ENCODE data around the gene PTPRCAP. TPM values are rescaled to one million over a fixed set of nuclear protein-coding genes. Genes with fewer than 3 reads are reported as not detected.
A peak's percentile ranks its signal among the peaks of the same experiment; 100 is the strongest.

PTPRCAP gene
- polyA plus RNA-seq, 3 donors: 2.1 to 14.3 (median 2.8) TPM

- Histone ChIP-seq H3K9ac (ENCODE audit: insufficient read depth, low read length, poor library complexity, severe bottlenecking) (no peak overlapping the region), H2AFZ (ENCODE audit: insufficient read depth, low read depth, low read length, poor library complexity, severe bottlenecking) (peak overlapping the region; percentile 35), H3K36me3 (replicated peaks in 1 of 2; ENCODE audit: control insufficient read depth in 1 of 2, insufficient read depth in 2 of 2, low read length in 2 of 2) (no peaks in the 10 kb centered on the region), H4K20me1 (ENCODE audit: insufficient read depth, low read length) (no peaks in the 10 kb centered on the region), H3K4me1 (ENCODE audit: control insufficient read depth in 1 of 2, insufficient read depth in 2 of 2, low read length in 2 of 2) (peaks cover 35 to 56% of the 10 kb centered on the region in 2 donors), H3K27ac (ENCODE audit: low read depth in 1 of 2, low read length in 2 of 2) (no peak overlapping the region), H3K79me2 (ENCODE audit: insufficient read depth, low read length) (no peaks in the 10 kb centered on the region), H3K4me3 (replicated peaks in 1 of 3; ENCODE audit: low read depth in 2 of 3, low read length in 3 of 3) (peak overlapping the region in 1 of 3 experiments; percentile 32), H3K27me3 (ENCODE audit: control insufficient read depth in 2 of 2, insufficient read depth in 2 of 2, low read length in 2 of 2) (peaks cover 6 to 55% of the 10 kb centered on the region in 2 donors), H3K9me3 (replicated peaks in 1 of 2; ENCODE audit: control insufficient read depth in 1 of 2, insufficient read depth in 1 of 2, low read length in 2 of 2) (no peaks in the 10 kb centered on the region), H3K4me2 (replicated peaks; ENCODE audit: extremely low read depth, low read length, poor library complexity, severe bottlenecking) (peak overlapping the region; percentile 45)
- Mint-ChIP-seq H3K4me1 (peaks cover 35% of the 10 kb centered on the region), H3K9me3 (peaks cover 0 to 9% (median 4%) of the 10 kb centered on the region in 7 donors), H3K36me3 (peaks cover 4 to 8% of the 10 kb centered on the region in 2 donors), H3K27me3 (ENCODE audit: low read depth in 3 of 3) (peaks cover 34 to 57% (median 48%) of the 10 kb centered on the region in 3 donors), H3K27ac (peak overlapping the region in 1 of 7 donors; percentile 8), H3K4me3 (peak overlapping the region; percentile 31 to 82)
- intact Hi-C loops (cut with micrococcal nuclease): no loop called here
- no peak for DNase-seq
- WGBS (ENCODE audit: insufficient coverage): 89% methylated on average over 19 of the region's 21 CpGs
- TF ChIP-seq CTCF (IDR thresholded peaks at IDR 0.05): no peak
Measured at GRCh38 chr11:67419325-67420049, 18.0 kb downstream of the PTPRCAP start.

GRCh38 chr11:67418476-67419281, 18.8 kb downstream of the PTPRCAP start:
- peaks cover 35 to 56% of the 10 kb centered on the region in 2 donors for H3K4me1 ChIP-seq (ENCODE audit: control insufficient read depth in 1 of 2, insufficient read depth in 2 of 2, low read length in 2 of 2)
- peak; percentile 30 to 48 (median 41) for DNase-seq
- H3K36me3 ChIP-seq (replicated peaks in 1 of 2; ENCODE audit: control insufficient read depth in 1 of 2, insufficient read depth in 2 of 2, low read length in 2 of 2): no peaks in the 10 kb centered on the region
- TF ChIP-seq CTCF (IDR thresholded peaks at IDR 0.05): no peak
- H3K27ac ChIP-seq (ENCODE audit: low read depth in 1 of 2, low read length in 2 of 2): no peak overlapping the region
- Mint-ChIP-seq H3K36me3 (peaks cover 4 to 8% of the 10 kb centered on the region in 2 donors), H3K27me3 (ENCODE audit: low read depth in 3 of 3) (peaks cover 42 to 65% (median 56%) of the 10 kb centered on the region in 3 donors), H3K9me3 (peaks cover 0 to 12% (median 4%) of the 10 kb centered on the region in 7 donors), H3K4me3 (peak overlapping the region; percentile 31 to 70), H3K27ac (no peak overlapping the region), H3K4me1 (peaks cover 35% of the 10 kb centered on the region)
- no peaks in the 10 kb centered on the region for H3K9me3 ChIP-seq (replicated peaks in 1 of 2; ENCODE audit: control insufficient read depth in 1 of 2, insufficient read depth in 1 of 2, low read length in 2 of 2)
- H3K27me3 ChIP-seq (ENCODE audit: control insufficient read depth in 2 of 2, insufficient read depth in 2 of 2, low read length in 2 of 2): peaks cover 6 to 62% of the 10 kb centered on the region in 2 donors
- H3K79me2 ChIP-seq (ENCODE audit: insufficient read depth, low read length): no peaks in the 10 kb centered on the region
- no peaks in the 10 kb centered on the region for H4K20me1 ChIP-seq (ENCODE audit: insufficient read depth, low read length)
- H2AFZ ChIP-seq (ENCODE audit: insufficient read depth, low read depth, low read length, poor library complexity, severe bottlenecking): peak overlapping the region; percentile 35
- H3K9ac ChIP-seq (ENCODE audit: insufficient read depth, low read length, poor library complexity, severe bottlenecking): no peak overlapping the region
- H3K4me3 ChIP-seq (replicated peaks in 1 of 3; ENCODE audit: low read depth in 2 of 3, low read length in 3 of 3): peak overlapping the region in 1 of 3 experiments; percentile 32
- peak overlapping the region; percentile 45 for H3K4me2 ChIP-seq (replicated peaks; ENCODE audit: extremely low read depth, low read length, poor library complexity, severe bottlenecking)
- intact Hi-C loops (cut with micrococcal nuclease): no loop called here
- 22% methylated on average over 25 of the region's 26 CpGs for WGBS (ENCODE audit: insufficient coverage)
